Aorta (tissue), 5 donors: ENCODE data around the gene RECQL5. TPM values are rescaled to one million over a fixed set of nuclear protein-coding genes. Genes with fewer than 3 reads are reported as not detected.

Experiments
- ATAC-seq: fragments of 200-7000 bp; cut with Tn5 transposase; one replicate; pipeline ENCODE4 v1.9.1; 2022; ENCODE audit warnings: moderate library complexity; ENCODE audit not compliant: low FRiP score
- DNase-seq, 2 donors: peaks; one replicate each; pipeline ENCODE4 v3.0.0-alpha.2; 2020
- H3K27ac ChIP-seq, 2 donors: one replicate each; pipeline ENCODE4 v1.5.1; 2013; ENCODE audit warnings: low read length in 2 of 2, mild to moderate bottlenecking in 2 of 2, moderate library complexity in 2 of 2, control low read depth in 1 of 2, inconsistent platforms in 1 of 2, low read depth in 1 of 2
- H3K27me3 ChIP-seq, 2 donors: one replicate each; pipeline ENCODE4 v1.6.1; 2013; ENCODE audit warnings: control low read depth in 1 of 2, low read length in 1 of 2, mild to moderate bottlenecking in 1 of 2, moderate library complexity in 1 of 2; ENCODE audit not compliant: insufficient read depth in 2 of 2, control insufficient read depth in 1 of 2
- H3K36me3 ChIP-seq, 2 donors: one replicate each; pipeline ENCODE4 v1.6.1; 2013; ENCODE audit warnings: control low read depth in 1 of 2, low read length in 1 of 2, mild to moderate bottlenecking in 1 of 2; ENCODE audit not compliant: insufficient read depth in 2 of 2, control insufficient read depth in 1 of 2
- H3K4me1 ChIP-seq, 2 donors: one replicate each; pipeline ENCODE4 v1.6.1; 2013; ENCODE audit warnings: low read length in 2 of 2, control low read depth in 1 of 2, mild to moderate bottlenecking in 1 of 2, moderate library complexity in 1 of 2; ENCODE audit not compliant: insufficient read depth in 2 of 2, control insufficient read depth in 1 of 2
- H3K4me3 ChIP-seq, 2 donors: one replicate each; pipeline ENCODE4 v1.5.1; 2013; ENCODE audit warnings: low read length in 2 of 2, control low read depth in 1 of 2, mild to moderate bottlenecking in 1 of 2
- H3K9me3 ChIP-seq: one replicate; pipeline ENCODE4 v1.6.1; 2013; ENCODE audit warnings: mild to moderate bottlenecking, low read length; ENCODE audit not compliant: control insufficient read depth
- WGBS, 2 donors: extraction: QIAGEN DNeasy Blood & Tissue Kit; methylation state at CpG; one replicate each; pipeline ENCODE4 v1.1.7; 2013; 5-methylcytosine and 5-hydroxymethylcytosine counted together
- intact Hi-C, 2 donors: fragments of 100-400 bp; cut with DNase I; formaldehyde crosslinking; loops; one replicate each; pipeline versions ENCODE4 v1.14.2 to v1.15.0; 2022
- polyA plus RNA-seq, 2 donors: library from polyadenylated mRNA; stranded (reverse); fragments of 200-250 nt; gene quantifications; one replicate each; pipeline ENCODE4 v1.2.3, GENCODE V29; 2013
- total RNA-seq, 2 donors: library from RNA; stranded (reverse); fragmentation: NEBNext Ultra II Directional; extraction: Animal tissue kit (Norgen Biotek cat#: 25700); gene quantifications; one replicate each; pipeline ENCODE4 v1.2.1, GENCODE V29; 2021
- donor health status: healthy with polysubstance abuse.
- donor health status: Bipolar disorder and iron deficiency.
- donor health status: DM: no; HTN: no; CAD: no.
- donor health status: DM: no; HTN: no; CAD: no.
- donor health status: DM: yes; HTN: yes; CAD: no.

RECQL5 gene
- total and polyA plus RNA-seq, 4 donors, result 3.3 to 40.6 (median 18.8) TPM

DNA sequence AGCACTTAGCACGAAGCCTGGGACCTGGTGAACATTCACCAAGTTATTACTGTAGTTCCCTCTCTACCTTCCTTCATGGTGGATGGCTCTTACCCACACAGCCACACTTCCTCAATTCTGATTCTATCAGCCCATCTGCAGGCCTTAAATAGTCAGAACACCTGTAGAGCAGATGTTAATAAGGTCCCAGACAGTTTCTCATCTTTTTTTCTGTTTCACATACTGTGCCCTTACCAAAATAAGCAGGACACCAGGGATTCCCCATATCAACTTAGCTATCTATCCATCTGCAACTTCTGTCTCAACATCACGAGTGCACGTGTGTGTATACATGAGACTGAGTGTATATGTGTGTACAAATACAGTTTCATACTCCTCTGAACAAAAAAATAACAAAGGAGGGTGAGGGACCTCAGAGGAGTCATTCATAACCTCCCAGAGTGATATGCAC lies 2.8 kb downstream of the RECQL5 start:
- no peaks in the 10 kb centered on the region for H3K9me3 ChIP-seq
- H3K4me1 ChIP-seq, result peaks cover 0 to 2% of the 10 kb centered on the region in 2 donors
- H3K4me3 ChIP-seq, result no peak overlapping the region
- 88 to 91% methylated on average over 3 of the region's 3 CpGs for WGBS, 2 donors
- no peaks in the 10 kb centered on the region for H3K36me3 ChIP-seq
- intact Hi-C loops, result no loop called here
- ATAC-seq, result no peak
- DNase-seq, result no peak
- H3K27ac ChIP-seq, result no peak overlapping the region
- H3K27me3 ChIP-seq, result no peaks in the 10 kb centered on the region

DNA sequence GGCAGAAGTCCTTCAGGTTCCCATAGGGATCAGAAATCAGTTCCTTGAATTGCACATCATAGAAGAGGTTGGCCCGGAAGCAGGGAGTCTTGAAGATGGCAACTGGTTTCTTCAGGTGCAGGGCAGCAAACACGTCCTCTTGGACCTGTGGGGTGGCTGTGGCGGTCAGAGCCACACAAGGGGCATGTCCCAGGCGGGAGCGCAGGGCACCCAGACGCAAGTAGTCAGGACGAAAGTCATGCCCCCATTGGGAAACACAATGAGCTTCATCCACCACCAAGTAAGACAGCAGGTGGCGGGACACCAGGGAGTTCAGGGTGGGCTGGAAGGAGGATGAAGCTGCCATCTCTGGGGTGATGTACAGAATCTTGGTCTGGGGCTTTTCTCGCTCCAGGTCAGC lies 4.4 kb downstream of the RECQL5 start:
- intact Hi-C loops, result no loop called here
- Histone ChIP-seq H3K9me3 (no peaks in the 10 kb centered on the region), H3K27ac (no peak overlapping the region), H3K4me1 (no peaks in the 10 kb centered on the region), H3K36me3 (peaks cover 0 to 2% of the 10 kb centered on the region in 2 donors), H3K4me3 (no peak overlapping the region), H3K27me3 (no peaks in the 10 kb centered on the region)
- no peak for ATAC-seq
- peak in 1 of 2 donors; percentile 47 for DNase-seq
- 93 to 97% methylated on average over 9 of the region's 9 CpGs for WGBS, 2 donors

DNA sequence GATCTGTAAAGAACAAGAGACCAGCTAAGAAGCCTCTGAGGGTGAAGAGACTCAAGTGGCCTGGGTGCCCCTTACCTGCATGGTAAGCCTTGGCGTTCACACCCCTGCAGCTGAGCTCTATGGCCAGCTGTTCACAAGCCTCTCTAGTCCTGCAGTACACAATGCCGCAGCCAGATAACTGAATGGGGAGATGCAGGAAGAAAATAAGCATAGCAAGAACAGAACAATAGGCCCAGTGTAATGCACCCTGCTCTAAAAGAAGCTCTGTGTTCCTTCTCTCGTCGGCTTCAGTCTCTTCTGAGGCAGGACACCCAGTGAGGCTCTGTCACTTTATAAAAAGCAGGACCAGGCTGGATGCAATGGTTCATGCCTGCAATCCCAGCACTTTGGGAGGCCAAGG lies 5.4 kb downstream of the RECQL5 start:
- WGBS, 2 donors, result 85 to 92% methylated on average over 4 of the region's 4 CpGs
- peak in 1 of 2 donors; percentile 14 for DNase-seq

DNA sequence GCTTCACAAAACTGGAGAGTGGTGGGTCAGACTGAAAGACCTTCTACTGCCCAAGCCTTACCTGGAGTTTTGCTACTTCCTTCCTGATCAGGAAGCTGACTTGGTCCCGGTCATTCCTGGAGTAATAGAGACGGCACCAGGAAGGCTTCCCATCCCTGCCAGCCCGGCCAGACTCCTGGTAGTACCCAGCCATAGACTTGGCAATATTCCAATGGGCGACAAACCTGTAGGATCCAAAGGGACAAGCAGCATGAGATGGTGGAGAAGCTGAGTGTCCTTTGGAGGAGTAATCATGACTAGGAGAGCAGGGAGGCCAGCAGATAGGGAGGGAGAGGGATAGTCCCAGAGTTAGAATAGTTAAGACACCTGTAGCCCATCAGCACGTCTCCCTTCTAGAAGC lies 8.7 kb downstream of the RECQL5 start:
- no peak overlapping the region for H3K27ac ChIP-seq
- no peaks in the 10 kb centered on the region for H3K9me3 ChIP-seq
- DNase-seq (peak in 1 of 2 donors; percentile 26), ATAC-seq (no peak)
- H3K27me3 ChIP-seq, result no peaks in the 10 kb centered on the region
- intact Hi-C loops, result no loop called here
- whole genome bisulfite sequencing, 2 donors, result 81% methylated on average over 5 of the region's 5 CpGs
- H3K36me3 ChIP-seq, result peaks cover 0 to 2% of the 10 kb centered on the region in 2 donors
- no peak overlapping the region for H3K4me3 ChIP-seq
- H3K4me1 ChIP-seq, result no peaks in the 10 kb centered on the region

More for the DNA sequence above, 5.4 kb downstream of the RECQL5 start:
- intact Hi-C loops, result no loop called here
- Histone ChIP-seq H3K36me3 (peaks cover 0 to 2% of the 10 kb centered on the region in 2 donors), H3K27ac (no peak overlapping the region), H3K4me3 (no peak overlapping the region), H3K27me3 (no peaks in the 10 kb centered on the region), H3K9me3 (no peaks in the 10 kb centered on the region), H3K4me1 (no peaks in the 10 kb centered on the region)
- no peak for ATAC-seq

DNA sequence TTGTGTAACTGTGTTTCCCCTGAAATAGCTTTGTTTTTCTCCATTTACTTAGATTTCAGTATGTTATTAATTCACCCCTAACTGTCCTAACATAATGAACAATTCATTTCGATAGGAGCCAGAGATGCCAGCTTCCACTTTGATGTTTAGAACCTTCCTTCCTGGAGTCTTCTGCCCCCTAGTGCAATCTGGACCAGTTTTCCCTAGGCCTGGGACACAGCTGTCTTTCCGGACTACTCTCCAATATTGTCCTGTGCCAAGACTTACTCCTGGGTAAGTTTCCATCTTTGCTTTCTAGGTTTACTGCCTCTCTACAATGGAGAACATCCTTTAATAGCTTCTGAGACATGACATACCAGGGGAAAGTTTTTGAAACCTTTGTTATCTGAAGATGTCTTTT lies 12.8 kb downstream of the RECQL5 start:
- Histone ChIP-seq H3K27ac (no peak overlapping the region), H3K4me1 (no peaks in the 10 kb centered on the region), H3K9me3 (no peaks in the 10 kb centered on the region), H3K4me3 (no peak overlapping the region), H3K36me3 (peaks cover 0 to 2% of the 10 kb centered on the region in 2 donors), H3K27me3 (no peaks in the 10 kb centered on the region)
- DNase-seq, result no peak
- no peak for ATAC-seq
- intact Hi-C loops, result no loop called here
- WGBS, 2 donors, result 54 to 62% methylated on average over 2 of the region's 2 CpGs

DNA sequence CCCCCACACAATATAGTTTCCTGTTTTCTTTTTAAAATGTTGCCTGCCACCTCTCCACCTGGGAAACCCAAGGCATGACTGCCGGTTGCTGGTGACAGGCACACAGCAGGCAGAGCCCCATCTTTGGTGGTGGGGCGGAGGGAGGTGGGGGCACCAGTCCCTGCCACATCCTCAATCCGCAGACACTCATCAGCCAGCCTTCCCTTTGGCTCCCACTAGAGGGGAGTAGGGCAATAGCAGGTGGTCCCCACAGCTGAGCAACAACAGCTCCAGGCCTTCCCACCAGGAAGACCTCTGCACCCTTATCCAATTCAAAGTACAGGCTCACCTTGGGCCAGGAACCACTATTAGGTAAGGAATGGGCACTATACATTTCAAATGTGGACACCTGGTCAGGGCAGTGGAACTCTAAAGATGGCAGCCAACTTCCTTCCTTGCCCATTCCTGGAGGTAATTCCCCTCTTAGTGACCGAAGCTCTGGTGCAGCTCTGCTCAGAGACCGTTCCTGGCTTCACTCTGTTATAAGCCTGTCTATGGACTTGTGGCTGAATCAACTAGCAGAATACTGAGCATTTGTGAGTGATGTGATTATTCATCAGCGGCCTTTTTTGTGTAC lies 13.9 kb downstream of the RECQL5 start:
- intact Hi-C loops, result no loop called here
- Histone ChIP-seq H3K36me3 (peaks cover 0 to under 1% of the 10 kb centered on the region in 2 donors), H3K4me3 (no peak overlapping the region), H3K27ac (no peak overlapping the region), H3K9me3 (no peaks in the 10 kb centered on the region), H3K27me3 (no peaks in the 10 kb centered on the region), H3K4me1 (no peaks in the 10 kb centered on the region)
- no peak for DNase-seq
- whole genome bisulfite sequencing, 2 donors, result 67% methylated on average over 6 of the region's 6 CpGs
- ATAC-seq, result no peak

DNA sequence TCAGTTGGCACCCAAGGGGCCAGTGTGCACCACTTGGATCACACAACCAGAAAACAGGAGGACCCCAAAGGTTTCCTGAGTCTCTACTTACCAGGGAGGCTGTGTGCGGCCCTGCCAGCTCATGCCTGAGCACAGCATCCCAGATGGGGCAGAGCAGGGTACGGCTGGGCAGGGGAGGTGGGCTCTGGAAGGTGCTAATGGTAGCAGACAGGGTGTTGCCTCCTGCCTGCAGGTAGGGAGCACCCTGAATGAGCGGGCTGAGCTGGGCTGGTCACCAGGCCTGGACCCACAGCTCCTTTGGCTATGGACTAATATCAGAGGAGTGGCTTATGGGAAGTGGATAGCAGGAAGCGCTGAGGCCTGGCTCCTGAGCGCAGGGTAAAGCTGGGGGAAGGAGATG lies 14.6 kb downstream of the RECQL5 start:
- WGBS, 2 donors, result 93 to 95% methylated on average over 5 of the region's 5 CpGs
- H3K27me3 ChIP-seq, result no peaks in the 10 kb centered on the region
- DNase-seq, result peak in 1 of 2 donors; percentile 41
- intact Hi-C loops, result no loop called here
- no peaks in the 10 kb centered on the region for H3K9me3 ChIP-seq
- H3K4me1 ChIP-seq, result no peaks in the 10 kb centered on the region
- no peak overlapping the region for H3K27ac ChIP-seq
- no peaks in the 10 kb centered on the region for H3K36me3 ChIP-seq
- no peak for ATAC-seq
- H3K4me3 ChIP-seq, result no peak overlapping the region

DNA sequence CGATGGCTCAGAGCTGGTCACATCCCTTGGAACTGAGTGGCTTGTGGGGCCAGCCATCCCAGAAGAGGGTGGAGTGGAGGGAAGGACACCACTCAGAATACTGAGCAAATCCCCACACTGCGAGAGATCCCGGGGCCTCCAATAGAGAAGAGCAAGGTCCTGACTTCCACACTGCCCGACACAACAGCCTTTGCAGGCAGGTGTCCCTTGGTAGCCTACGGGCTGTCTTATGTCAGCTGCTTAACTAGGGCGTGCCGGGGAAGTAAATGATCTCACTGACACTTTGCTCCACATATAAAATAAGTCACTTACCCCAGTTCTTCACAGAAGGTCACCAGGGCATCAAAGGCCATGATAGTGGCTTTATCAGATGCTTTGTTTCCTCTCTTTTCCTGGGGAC lies 16.1 kb downstream of the RECQL5 start:
- H3K27me3 ChIP-seq, result no peaks in the 10 kb centered on the region
- DNase-seq, result peak in 1 of 2 donors; percentile 41
- H3K9me3 ChIP-seq, result no peaks in the 10 kb centered on the region
- intact Hi-C loops, result no loop called here
- WGBS, 2 donors, result 95% methylated on average over 7 of the region's 7 CpGs
- H3K36me3 ChIP-seq, result no peaks in the 10 kb centered on the region
- ATAC-seq, result no peak
- no peaks in the 10 kb centered on the region for H3K4me1 ChIP-seq
- no peak overlapping the region for H3K4me3 ChIP-seq
- no peak overlapping the region for H3K27ac ChIP-seq

DNA sequence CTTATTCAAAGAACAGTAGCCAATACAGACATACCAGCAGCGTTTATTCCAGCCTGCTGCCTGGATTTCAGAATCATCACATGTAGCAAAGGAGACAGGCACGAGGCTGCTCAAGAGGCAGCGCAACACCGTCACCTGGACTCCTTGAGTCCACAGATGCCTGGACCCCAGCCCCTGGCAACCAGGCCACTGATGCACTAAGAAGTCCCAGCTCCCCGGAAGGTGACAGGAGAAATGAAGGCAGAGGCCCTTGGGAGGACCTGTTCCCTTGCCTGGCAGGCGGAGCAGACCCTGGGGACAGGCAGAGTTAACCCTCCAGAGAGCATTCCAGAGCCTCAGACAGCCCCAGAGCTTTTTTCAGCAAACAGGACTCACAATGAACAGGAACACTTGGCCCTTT lies 17.3 kb downstream of the RECQL5 start:
- intact Hi-C loops, result no loop called here
- Histone ChIP-seq H3K9me3 (no peaks in the 10 kb centered on the region), H3K27me3 (no peaks in the 10 kb centered on the region), H3K4me1 (no peaks in the 10 kb centered on the region), H3K4me3 (no peak overlapping the region), H3K36me3 (no peaks in the 10 kb centered on the region), H3K27ac (no peak overlapping the region)
- DNase-seq, result peak in 1 of 2 donors; percentile 44
- no peak for ATAC-seq
- whole genome bisulfite sequencing, 2 donors, result 90 to 93% methylated on average over 6 of the region's 6 CpGs
